Activated CD4-positive, alpha-beta T cell treated with anti-CD3 and anti-CD28 coated beads, Interleukin-2, amount 10 ng/mL, durations not matched to agents 7 days and 5 days (primary cell): ENCODE measurements around the gene PIGZ. TPM values are rescaled to one million over a fixed set of nuclear protein-coding genes. Genes with fewer than 3 reads are reported as not detected.

Experiments
- CTCF ChIA-PET: fragments of 350-600 bp; sonication (Branson Sonifier 250); formaldehyde crosslinking; loops from one replicate; lab custom pipeline; 2021; ENCODE audit warnings: antibody characterized with exemption; lab: Charles Lee
- POLR2A ChIA-PET: fragments of 350-600 bp; sonication (Branson Sonifier 250); formaldehyde crosslinking; loops from one replicate; lab custom pipeline; 2021; ENCODE audit warnings: antibody characterized with exemption; lab: Charles Lee
- DNase-seq: peaks from one replicate; pipeline ENCODE4 v3.0.0-alpha.2; 2020
- H3K27ac Mint-ChIP-seq: one replicate; pipeline ENCODE4 v1.8.0; 2021; ENCODE audit warnings: mild to moderate bottlenecking, moderate library complexity, mixed read lengths
- H3K27me3 Mint-ChIP-seq: one replicate; pipeline ENCODE4 v1.8.0; 2021; ENCODE audit warnings: mixed read lengths
- H3K36me3 Mint-ChIP-seq: one replicate; pipeline ENCODE4 v1.8.0; 2021; ENCODE audit warnings: low read depth, mixed read lengths
- H3K4me1 Mint-ChIP-seq: one replicate; pipeline ENCODE4 v1.8.0; 2021; ENCODE audit warnings: mixed read lengths
- H3K4me3 Mint-ChIP-seq: one replicate; pipeline ENCODE4 v1.8.0; 2021; ENCODE audit warnings: mild to moderate bottlenecking, moderate library complexity, mixed read lengths
- H3K9me3 Mint-ChIP-seq: one replicate; pipeline ENCODE4 v1.8.0; 2021; ENCODE audit warnings: mixed read lengths
- total RNA-seq, 2 experiments: library from RNA; stranded (reverse); gene quantifications; one replicate each; pipeline ENCODE4 v1.2.3, GENCODE V29; 2021

Gene PIGZ
- total RNA-seq, 2 experiments from 2014 or later: 2.6 to 2.7 TPM

DNA sequence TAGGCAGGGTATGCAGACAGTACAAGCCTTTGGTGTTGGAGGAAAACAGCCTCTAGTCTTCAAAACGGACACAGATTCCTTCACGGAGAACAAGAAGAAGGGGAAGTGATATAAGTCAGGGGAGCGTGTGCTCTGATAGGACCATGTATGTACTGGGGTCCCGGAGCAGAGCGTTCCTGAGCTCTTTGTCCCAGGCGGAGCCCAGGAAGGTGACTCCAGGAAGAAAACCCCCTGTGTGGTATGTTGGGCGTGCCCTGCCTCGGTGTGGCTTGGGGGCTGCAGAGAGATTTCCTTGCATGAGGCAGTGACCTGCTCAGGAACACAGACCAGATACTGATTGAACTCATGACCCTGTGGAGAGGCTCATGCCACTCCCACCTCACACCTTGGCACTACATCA lies 39.3 kb upstream of the PIGZ start:
- H3K27ac Mint-ChIP-seq: no peak overlapping the region
- ChIA-PET CTCF (no interaction called here), POLR2A (no interaction called here)
- DNase-seq: no peak
- H3K27me3 Mint-ChIP-seq: no peaks in the 10 kb centered on the region
- H3K4me1 Mint-ChIP-seq: peaks cover 15% of the 10 kb centered on the region
- no peak overlapping the region for H3K4me3 Mint-ChIP-seq
- H3K9me3 Mint-ChIP-seq: no peaks in the 10 kb centered on the region
- no peaks in the 10 kb centered on the region for H3K36me3 Mint-ChIP-seq

DNA sequence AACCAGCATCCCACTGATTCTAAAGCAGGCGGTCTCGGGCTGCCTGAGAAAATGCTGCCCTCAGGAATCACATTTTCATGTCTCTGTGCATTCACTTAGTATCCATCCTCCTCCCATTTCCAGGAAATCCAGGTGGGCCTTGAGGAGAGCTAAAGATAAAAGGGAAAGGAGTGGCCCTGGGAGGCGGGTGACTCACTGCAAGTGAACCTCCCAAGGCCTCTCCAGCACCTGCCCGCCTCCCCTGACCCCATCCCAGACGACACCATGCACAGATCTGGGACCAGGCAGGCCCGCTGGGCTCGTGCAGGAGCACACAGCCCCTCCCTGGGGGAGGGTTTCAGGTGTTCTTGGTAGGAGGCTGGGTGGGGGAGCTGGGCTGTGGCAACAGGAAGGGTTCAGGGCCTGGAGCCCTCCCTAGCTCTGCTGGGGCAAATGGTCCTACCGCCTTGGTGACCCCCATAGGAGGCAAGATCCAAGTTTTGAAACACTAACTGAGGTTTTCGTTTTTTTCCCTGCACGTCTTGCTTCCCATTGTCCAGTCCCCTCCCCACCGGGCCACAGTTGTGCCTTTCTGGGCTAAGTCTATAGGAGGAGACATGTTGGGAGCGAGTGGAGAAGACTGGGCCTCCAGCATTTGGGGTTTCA lies 38.8 kb upstream of the PIGZ start:
- Mint-ChIP-seq H3K9me3 (no peaks in the 10 kb centered on the region), H3K27ac (no peak overlapping the region), H3K36me3 (no peaks in the 10 kb centered on the region), H3K27me3 (no peaks in the 10 kb centered on the region), H3K4me3 (no peak overlapping the region), H3K4me1 (peaks cover 15% of the 10 kb centered on the region)
- DNase-seq: no peak
- CTCF ChIA-PET: interaction anchor here (0.8 kb wide), 1 partner anchor 500 kb away, joined by 3 read pairs; no protein-coding TSS in a partner anchor
- POLR2A ChIA-PET: no interaction called here

DNA sequence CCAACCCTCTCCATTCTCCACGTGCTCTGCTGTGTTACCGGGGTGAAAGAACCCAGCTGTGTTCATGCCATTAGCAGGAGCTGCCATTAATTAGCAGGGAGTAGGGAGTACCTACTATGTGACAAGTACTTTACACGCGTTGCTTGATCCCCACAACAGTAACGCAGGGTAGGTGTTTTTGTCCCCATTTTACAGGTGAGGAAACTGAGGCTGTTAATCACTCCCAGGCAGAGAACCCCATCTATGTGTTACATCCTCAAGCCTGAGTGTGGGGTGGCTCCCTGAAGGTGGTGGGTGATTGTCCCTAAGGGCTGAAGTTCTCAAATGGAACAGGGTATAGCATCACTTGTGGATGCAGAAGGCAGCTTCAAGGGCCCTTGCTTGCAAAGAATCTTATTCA lies 38.2 kb upstream of the PIGZ start:
- Mint-ChIP-seq H3K36me3 (no peaks in the 10 kb centered on the region), H3K4me1 (peaks cover 15% of the 10 kb centered on the region), H3K4me3 (no peak overlapping the region), H3K27me3 (no peaks in the 10 kb centered on the region), H3K27ac (no peak overlapping the region), H3K9me3 (no peaks in the 10 kb centered on the region)
- ChIA-PET CTCF (interaction anchor here (0.8 kb wide), 1 partner anchor 500 kb away, joined by 3 read pairs; no protein-coding TSS in a partner anchor), POLR2A (no interaction called here)
- DNase-seq: no peak

DNA sequence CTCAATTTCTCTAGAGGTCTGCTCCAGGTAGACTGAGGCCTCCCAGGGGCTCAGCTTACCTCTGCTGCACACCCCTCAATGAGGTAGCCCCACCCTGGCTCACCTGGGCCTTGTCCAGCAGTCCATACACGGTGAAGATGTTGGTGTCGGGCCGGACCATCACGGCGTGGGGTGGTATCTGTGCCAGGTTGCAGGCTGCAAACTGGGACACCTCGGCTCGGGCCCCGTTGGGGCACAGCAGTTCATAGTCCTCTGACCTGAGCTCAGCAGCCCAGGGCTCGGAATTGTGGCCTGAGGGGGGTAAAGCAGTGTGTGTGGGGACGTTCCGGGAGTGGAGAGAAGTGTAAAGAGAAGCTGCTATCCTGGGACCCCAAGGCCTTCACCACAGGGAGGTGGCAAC lies 37.8 kb upstream of the PIGZ start:
- H3K9me3 Mint-ChIP-seq: no peaks in the 10 kb centered on the region
- H3K27me3 Mint-ChIP-seq: no peaks in the 10 kb centered on the region
- ChIA-PET POLR2A (no interaction called here), CTCF (interaction anchor here (0.8 to 1.0 kb wide), 3 partner anchors 64 to 499 kb away, joined by 3 to 5 read pairs (median 3); partner anchors contain the start of gene NCBP2)
- H3K4me3 Mint-ChIP-seq: no peak overlapping the region
- DNase-seq: no peak
- H3K36me3 Mint-ChIP-seq: no peaks in the 10 kb centered on the region
- H3K27ac Mint-ChIP-seq: no peak overlapping the region
- peaks cover 18% of the 10 kb centered on the region for H3K4me1 Mint-ChIP-seq

DNA sequence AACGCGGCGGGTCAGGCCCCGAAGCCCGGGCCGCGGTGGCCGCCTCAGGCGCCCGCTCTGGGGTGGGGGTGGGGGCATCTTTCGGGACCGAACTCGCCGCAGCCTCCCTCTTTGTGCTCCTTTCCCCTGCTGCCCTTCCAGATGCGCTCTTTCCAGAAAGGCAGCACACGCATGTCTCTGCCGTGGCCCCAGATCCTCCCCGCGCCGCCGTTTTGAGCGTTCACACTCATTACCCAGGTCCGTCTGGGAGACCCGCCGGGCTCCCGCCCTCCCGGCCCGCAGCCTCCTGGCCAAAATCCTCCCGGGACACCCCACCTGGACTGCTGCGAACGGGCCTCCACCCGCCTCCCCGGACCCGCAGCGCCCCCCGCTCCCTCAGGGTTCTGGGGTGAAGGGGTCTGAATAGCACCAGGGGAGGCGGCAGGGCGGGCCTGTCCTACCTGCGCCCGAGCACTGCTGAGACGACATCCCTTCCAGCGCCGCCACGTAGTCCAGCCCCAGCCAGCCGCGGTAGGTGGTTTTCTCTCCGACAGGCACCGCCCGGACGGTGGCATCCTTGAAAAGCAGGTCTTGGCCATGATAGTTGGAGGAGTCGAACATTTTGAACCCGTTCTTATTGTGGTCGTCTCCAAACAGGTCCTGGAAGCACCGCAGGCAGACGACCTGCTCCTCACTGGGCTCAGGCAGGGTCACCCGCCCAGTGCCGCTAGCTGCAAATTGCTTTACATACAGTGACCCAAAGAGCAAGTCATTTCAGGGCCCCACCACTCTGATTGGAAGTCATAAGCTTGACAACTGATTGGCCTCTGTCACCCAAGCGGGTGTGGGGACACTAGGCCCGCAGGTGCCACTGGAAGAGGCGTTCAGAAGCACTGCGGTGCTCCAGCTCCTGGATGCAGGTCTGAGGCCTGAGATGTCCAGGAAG lies 35.1 kb upstream of the PIGZ start:
- CTCF ChIA-PET: interaction anchor here (0.5 to 2.3 kb wide), 11 partner anchors 11 to 669 kb away, joined by 3 to 8 read pairs (median 3); partner anchors contain the start of genes MELTF and NCBP2
- no peaks in the 10 kb centered on the region for H3K9me3 Mint-ChIP-seq

DNA sequence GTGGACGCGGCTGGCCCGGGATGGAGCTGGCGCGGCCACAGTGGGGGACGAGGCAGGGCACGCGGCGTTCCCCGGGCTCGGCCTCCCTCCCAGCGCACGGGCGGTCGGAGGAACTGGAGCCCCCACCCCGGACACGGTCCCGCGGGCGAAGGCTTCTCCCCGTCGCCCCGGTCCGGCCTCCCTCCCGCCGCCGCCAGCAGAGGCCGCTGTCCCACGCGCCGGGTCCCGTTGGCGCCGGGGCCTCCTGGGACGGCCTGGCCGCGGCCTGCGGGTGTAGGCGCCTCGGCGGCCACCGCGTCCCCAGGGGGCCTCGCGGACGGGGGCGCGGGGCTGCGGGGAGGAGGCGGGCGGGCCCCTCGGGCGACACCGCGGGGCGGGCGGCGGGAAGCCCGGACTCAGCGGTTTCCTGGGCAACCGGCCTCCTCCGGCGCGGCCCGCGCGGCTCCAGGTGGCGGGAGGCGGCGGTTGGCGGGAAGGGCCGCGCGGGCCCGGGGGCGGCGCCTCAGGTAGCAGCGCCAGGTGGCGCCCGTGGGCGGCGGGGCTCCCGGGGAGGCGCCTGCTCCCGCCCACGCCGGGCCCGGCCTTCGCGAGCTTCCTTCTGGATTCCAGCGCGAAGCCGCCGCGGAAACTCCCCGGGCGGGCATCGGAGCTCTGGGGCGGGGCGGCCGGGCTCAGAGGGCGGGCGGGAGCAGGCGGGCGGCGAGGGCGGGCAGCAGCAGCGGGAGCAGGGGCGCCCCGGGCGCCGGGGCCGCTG lies 34.2 kb upstream of the PIGZ start:
- CTCF ChIA-PET: interaction anchor here (0.6 to 1.4 kb wide), 11 partner anchors 10 to 670 kb away, joined by 3 to 8 read pairs (median 3); partner anchors contain the start of genes MELTF and NCBP2
- Mint-ChIP-seq H3K27me3 (no peaks in the 10 kb centered on the region), H3K27ac (no peak overlapping the region), H3K4me3 (no peak overlapping the region), H3K36me3 (no peaks in the 10 kb centered on the region), H3K4me1 (peaks cover 18% of the 10 kb centered on the region), H3K9me3 (no peaks in the 10 kb centered on the region)
- POLR2A ChIA-PET: interaction anchor here (0.7 kb wide), 1 partner anchor 10 kb away, joined by 3 read pairs; no protein-coding TSS in a partner anchor
- peak; percentile 72 for DNase-seq

More for the DNA sequence above, 35.1 kb upstream of the PIGZ start:
- peak overlapping the region; percentile 80 for H3K4me3 Mint-ChIP-seq
- H3K27ac Mint-ChIP-seq: peak overlapping the region; percentile 90
- POLR2A ChIA-PET: interaction anchor here (0.7 kb wide), 1 partner anchor 9 kb away, joined by 3 read pairs; no protein-coding TSS in a partner anchor
- no peaks in the 10 kb centered on the region for H3K27me3 Mint-ChIP-seq
- peak; percentile 31 for DNase-seq
- H3K4me1 Mint-ChIP-seq: peaks cover 18% of the 10 kb centered on the region
- no peaks in the 10 kb centered on the region for H3K36me3 Mint-ChIP-seq

DNA sequence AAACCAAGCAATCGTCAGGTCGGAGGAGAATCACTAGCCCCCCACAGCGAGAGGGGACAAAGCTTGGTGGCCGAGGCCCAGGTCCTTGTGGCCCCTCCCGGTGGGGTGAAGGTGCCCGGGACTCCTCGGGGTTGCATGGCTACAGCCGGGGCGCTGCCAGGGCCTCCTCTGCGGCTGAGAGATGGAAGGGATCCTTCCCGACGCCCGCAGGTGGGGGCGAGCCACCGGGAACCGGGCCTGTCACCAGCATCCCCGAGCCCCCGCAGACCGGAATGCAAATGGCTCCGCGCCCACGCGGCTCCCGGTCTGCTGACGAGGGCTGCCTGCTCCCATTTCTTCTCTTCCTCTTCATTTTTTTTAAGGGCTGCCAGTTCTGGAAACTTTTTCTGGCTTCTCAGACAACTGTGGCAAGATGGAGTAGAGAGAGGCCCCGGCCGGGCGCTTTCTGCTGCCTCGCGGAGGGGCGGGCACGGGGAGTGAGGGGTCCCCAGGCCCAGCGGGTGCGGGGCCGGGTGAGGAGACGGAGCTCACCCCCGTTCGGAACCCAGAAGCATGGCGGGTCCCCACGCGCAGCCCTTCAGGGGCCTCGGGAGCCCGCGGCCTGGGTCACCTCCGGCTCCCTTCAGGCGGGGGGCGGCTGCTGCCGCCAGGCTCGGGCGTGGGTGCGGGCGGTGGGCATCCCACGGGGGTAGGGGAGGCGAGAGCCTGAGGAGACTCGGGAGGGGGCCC lies 33.5 kb upstream of the PIGZ start:
- Mint-ChIP-seq H3K27me3 (no peaks in the 10 kb centered on the region), H3K27ac (peak overlapping the region; percentile 83), H3K4me3 (peak overlapping the region; percentile 74), H3K36me3 (no peaks in the 10 kb centered on the region), H3K4me1 (peaks cover 18% of the 10 kb centered on the region), H3K9me3 (no peaks in the 10 kb centered on the region)
- ChIA-PET POLR2A (no interaction called here), CTCF (interaction anchor here (0.6 to 1.0 kb wide), 4 partner anchors 19 to 556 kb away, joined by 3 to 4 read pairs (median 3); no protein-coding TSS in a partner anchor)
- no peak for DNase-seq

DNA sequence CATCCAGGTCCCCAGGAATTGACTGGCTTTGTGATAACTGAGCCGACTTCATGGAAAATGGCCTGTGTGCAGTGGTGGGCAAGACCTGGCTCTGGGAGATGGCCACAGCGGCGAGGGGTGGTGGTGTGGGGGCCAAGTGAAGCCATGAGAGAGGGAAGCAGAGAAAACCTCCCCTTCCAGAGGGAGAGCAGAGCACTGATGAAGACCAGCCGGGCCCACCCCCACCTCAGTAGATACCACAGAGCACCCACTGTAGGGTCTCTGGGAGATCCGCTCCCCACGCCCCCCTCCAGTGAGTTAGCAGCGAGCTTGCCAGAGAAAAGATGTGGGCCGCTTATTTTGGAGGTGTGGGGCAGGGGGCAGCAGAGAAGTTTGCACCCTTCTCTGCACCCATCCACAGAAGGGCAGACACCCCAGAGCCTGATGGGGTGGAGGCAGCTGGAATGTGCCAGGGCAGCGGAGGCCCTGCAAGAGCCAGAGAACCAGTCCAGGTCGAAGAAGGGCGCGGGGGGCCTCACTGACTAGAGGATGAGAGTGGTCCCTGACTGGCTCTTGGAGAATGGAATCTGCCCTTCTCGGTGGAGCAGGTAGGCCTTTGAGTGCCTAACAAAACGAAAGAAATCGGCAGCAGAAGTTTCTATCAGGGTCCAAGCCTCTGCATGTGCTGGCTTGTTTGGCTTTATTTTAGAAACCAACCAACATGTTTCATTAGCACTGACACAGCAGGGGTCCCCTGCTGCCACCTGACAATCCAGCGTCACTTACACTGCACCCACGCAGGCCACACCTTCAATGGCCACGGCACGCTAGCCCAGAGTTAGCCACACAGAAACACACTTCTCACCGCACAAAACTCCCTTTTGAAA lies 32.7 kb upstream of the PIGZ start:
- H3K4me3 Mint-ChIP-seq: peak overlapping the region; percentile 74
- DNase-seq: no peak

DNA sequence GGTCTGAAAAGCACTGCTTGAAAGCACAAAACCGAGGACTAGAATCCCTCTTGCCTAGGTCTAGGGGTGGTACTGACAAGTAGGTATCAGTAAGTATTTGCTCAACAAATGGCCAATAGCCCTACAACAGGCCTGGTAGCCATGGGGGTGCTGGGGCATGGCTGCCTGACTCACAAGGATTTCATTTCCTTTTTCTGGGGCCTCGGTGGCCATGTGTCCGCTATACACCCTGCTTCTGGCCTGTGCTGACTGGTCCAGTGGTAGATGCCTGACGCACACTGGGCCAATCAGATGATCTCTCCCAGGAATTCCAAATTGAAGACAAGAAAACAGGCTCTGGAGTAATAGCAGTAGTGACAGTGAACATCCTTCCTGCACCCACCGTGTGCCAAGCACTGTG lies 31.6 kb upstream of the PIGZ start:
- no peak overlapping the region for H3K4me3 Mint-ChIP-seq
- peaks cover 16% of the 10 kb centered on the region for H3K4me1 Mint-ChIP-seq
- no peak overlapping the region for H3K27ac Mint-ChIP-seq
- no peaks in the 10 kb centered on the region for H3K36me3 Mint-ChIP-seq
- DNase-seq: no peak
- no peaks in the 10 kb centered on the region for H3K9me3 Mint-ChIP-seq
- no peaks in the 10 kb centered on the region for H3K27me3 Mint-ChIP-seq
- POLR2A ChIA-PET: no interaction called here
- CTCF ChIA-PET: no interaction called here

More for the DNA sequence above, 32.7 kb upstream of the PIGZ start:
- H3K36me3 Mint-ChIP-seq: no peaks in the 10 kb centered on the region
- H3K27ac Mint-ChIP-seq: peak overlapping the region; percentile 83
- ChIA-PET CTCF (interaction anchor here (1.0 kb wide), 1 partner anchor 20 kb away, joined by 3 read pairs; no protein-coding TSS in a partner anchor), POLR2A (no interaction called here)
- no peaks in the 10 kb centered on the region for H3K9me3 Mint-ChIP-seq
- H3K27me3 Mint-ChIP-seq: no peaks in the 10 kb centered on the region
- H3K4me1 Mint-ChIP-seq: peaks cover 18% of the 10 kb centered on the region

DNA sequence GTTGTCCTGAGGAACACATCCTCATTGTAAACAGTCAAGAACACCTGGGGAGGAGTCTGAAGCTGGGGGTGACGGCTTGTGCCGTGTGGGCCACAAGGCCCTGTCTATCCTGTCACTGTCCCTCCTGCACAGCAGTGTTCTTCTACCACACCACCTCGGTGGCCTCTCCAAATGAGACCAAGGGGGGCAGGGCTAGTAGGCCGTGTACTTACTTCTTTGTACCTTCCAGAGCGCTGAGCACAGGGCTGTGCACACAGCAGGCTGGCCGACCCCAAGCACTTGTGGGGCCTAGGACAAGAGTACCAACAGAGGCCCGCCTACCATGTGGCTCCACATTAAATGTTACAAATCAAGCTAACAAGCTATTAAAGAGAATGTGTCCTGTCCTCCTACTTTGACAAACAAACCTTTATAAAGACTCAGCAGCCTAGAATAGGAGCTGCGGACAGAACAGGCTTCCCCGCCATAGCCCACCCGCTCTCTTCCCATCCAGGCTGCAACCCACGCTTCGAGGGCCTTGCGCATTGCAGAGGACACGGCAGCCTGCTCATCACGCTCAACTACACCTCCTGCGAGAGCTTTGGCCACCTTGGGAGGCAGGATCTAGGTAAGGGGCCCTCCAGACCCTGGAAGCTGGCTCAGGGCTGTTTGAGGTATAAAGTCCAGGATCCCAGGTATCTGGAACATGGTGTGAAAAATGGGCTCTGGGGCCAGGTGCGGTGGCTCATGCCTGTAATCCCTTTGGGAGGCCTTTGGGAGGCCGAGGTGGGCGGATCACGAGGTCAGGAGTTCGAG lies 30.5 kb upstream of the PIGZ start:
- H3K4me3 Mint-ChIP-seq: no peak overlapping the region
- H3K27me3 Mint-ChIP-seq: no peaks in the 10 kb centered on the region
- ChIA-PET POLR2A (no interaction called here), CTCF (interaction anchor here (0.6 to 1.3 kb wide), 2 partner anchors 16 to 123 kb away, joined by 3 read pairs; no protein-coding TSS in a partner anchor)
- no peaks in the 10 kb centered on the region for H3K36me3 Mint-ChIP-seq
- no peak for DNase-seq
- H3K27ac Mint-ChIP-seq: no peak overlapping the region
- no peaks in the 10 kb centered on the region for H3K9me3 Mint-ChIP-seq
- H3K4me1 Mint-ChIP-seq: peaks cover 7% of the 10 kb centered on the region
